Measurements from ENCODE around the gene HIPK2. TPM values are rescaled to one million over a fixed set of nuclear protein-coding genes. Genes with fewer than 3 reads are reported as not detected.

The HIPK2 gene
- total and polyA plus RNA-seq, 10 of the 15 experiments (the other 5 are each of a cell fraction or from before 2014, with no cell fraction given), result 1.7 to 39.0 (median 9.4) TPM

- TF ChIP-seq, protein P1, sequence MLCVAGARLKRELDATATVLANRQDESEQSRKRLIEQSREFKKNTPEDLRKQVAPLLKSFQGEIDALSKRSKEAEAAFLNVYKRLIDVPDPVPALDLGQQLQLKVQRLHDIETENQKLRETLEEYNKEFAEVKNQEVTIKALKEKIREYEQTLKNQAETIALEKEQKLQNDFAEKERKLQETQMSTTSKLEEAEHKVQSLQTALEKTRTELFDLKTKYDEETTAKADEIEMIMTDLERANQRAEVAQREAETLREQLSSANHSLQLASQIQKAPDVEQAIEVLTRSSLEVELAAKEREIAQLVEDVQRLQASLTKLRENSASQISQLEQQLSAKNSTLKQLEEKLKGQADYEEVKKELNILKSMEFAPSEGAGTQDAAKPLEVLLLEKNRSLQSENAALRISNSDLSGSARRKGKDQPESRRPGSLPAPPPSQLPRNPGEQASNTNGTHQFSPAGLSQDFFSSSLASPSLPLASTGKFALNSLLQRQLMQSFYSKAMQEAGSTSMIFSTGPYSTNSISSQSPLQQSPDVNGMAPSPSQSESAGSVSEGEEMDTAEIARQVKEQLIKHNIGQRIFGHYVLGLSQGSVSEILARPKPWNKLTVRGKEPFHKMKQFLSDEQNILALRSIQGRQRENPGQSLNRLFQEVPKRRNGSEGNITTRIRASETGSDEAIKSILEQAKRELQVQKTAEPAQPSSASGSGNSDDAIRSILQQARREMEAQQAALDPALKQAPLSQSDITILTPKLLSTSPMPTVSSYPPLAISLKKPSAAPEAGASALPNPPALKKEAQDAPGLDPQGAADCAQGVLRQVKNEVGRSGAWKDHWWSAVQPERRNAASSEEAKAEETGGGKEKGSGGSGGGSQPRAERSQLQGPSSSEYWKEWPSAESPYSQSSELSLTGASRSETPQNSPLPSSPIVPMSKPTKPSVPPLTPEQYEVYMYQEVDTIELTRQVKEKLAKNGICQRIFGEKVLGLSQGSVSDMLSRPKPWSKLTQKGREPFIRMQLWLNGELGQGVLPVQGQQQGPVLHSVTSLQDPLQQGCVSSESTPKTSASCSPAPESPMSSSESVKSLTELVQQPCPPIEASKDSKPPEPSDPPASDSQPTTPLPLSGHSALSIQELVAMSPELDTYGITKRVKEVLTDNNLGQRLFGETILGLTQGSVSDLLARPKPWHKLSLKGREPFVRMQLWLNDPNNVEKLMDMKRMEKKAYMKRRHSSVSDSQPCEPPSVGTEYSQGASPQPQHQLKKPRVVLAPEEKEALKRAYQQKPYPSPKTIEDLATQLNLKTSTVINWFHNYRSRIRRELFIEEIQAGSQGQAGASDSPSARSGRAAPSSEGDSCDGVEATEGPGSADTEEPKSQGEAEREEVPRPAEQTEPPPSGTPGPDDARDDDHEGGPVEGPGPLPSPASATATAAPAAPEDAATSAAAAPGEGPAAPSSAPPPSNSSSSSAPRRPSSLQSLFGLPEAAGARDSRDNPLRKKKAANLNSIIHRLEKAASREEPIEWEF (IDR thresholded peaks at IDR 0.05; ENCODE audit: insufficient replicate concordance, low read depth, low read length), result no peak
- TF ChIP-seq WRNIP1 (IDR thresholded peaks at IDR 0.05; ENCODE audit: borderline replicate concordance, low read depth, low read length) (no peak), CHD4 (IDR thresholded peaks at IDR 0.05) (no peak), CREM (IDR thresholded peaks at IDR 0.05; ENCODE audit: low read depth) (no peak), ZNF384 (IDR thresholded peaks at IDR 0.05; ENCODE audit: borderline replicate concordance, low read depth, low read length) (no peak), POU2F2 (IDR thresholded peaks at IDR 0.05; ENCODE audit: borderline replicate concordance, low read depth, low read length) (no peak), SUZ12 (IDR thresholded peaks at IDR 0.05; ENCODE audit: unreplicated experiment) (no peak)
These were observed 25.6 kb downstream of the HIPK2 start (continued) for GRCh38 chr7:139752148-139752547.

Measured in GM12878 (cell line).